ENCODE data around the gene TAF11. TPM values are rescaled to one million over a fixed set of nuclear protein-coding genes. Genes with fewer than 3 reads are reported as not detected.

TAF11 gene
- total RNA-seq, 1 experiment from 2014 or later, result 46.4 TPM

DNA sequence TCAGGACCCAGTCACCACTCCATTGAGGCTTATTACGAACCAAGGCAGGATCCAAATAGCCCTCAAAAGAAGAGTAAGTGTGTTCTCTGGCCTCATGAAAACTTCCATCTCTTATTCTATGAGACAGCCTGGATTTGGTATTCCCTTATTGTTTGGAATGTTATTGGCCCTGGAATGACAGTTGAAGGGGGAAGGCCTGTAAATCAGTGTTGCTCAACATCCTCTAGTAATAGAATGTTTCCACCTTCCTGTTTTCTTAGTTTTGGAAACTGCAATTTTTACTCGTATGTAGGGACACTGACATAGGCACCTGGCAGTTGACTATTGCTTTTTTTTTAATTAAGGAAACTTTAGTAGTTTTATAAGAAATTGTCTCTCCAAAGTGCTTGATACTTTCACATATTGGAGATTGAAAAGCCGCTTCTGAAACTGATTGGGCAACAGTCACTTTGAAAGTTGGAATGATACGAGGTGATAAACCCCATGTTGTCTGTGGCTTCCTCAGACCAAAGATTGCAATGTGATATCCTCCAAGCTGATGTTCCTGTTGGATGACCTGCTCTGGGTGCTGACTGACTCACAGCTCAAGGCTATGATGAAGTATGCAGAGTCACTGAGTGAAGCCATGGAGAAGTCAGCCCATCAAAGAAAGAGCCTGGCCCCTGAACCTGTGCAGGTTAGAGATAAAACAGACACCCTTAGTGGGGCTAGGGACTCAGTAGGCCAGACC is 52.9 kb downstream of the TAF11 start:
- in situ Hi-C loops (cut with HindIII; ENCODE audit: low pct_unique_long_range_greater_than_20kb, low sequenced_read_pairs), result no loop called here
- no peak for DNase-seq (ENCODE audit: low read depth)

DNA sequence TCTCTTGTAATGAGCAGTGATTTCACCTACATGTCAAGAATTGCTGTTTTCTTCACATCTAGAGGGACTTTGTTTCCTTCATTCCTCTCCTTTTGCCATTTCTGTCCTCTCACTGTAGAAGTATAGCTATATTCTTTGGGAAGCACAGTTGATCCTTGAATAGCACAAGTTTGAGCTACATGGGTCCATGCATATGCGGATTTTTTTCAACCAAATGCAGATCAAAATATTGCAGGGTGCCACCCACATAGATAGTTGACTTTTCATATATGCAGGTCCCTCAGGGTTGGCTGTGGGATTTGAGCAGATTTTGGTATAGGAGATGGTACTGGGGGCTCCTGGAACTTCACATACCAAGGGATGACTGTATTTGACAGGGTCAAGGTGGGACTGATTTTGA is 54.9 kb downstream of the TAF11 start:
- no peak for DNase-seq (ENCODE audit: low read depth)
- in situ Hi-C loops (cut with HindIII; ENCODE audit: low pct_unique_long_range_greater_than_20kb, low sequenced_read_pairs), result no loop called here

DNA sequence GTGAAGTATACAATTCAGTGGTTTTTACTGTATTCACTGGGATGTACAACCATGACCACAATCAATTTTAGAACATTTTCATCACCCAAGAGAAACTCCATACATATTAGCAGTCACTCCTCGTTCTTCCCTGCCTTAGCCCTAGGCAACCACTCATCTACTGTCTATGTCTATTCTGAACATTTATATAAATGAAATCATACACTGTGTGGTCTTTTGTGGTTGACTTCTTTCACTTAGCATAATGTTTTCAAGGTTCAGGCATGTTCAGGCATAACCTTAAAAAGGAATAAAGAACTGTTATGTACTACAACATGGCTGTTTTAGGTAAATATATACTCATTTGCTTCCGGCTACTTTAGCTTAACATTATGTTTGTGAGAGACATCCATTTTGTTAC is 58.7 kb downstream of the TAF11 start:
- in situ Hi-C loops (cut with HindIII; ENCODE audit: low pct_unique_long_range_greater_than_20kb, low sequenced_read_pairs), result no loop called here

More for the DNA sequence above, 58.7 kb downstream of the TAF11 start:
- no peak for DNase-seq (ENCODE audit: low read depth)

Other genes with a start within 250 kb of the TAF11 start
- gene ILRUN, start 191.3 kb downstream of the TAF11 start, total RNA-seq (2014; rRNA removed; shearing (Covaris generic); ENCODE audit: low replicate concordance), result 46.1 and 54.5 TPM in 2 replicates
- gene SNRPC, start 130.5 kb downstream of the TAF11 start, total RNA-seq (2014; rRNA removed; shearing (Covaris generic); ENCODE audit: low replicate concordance), result 468 and 560 TPM in 2 replicates
- 3.5 and 5.6 TPM in 2 replicates for gene BLTP3A, start 96.0 kb downstream of the TAF11 start, total RNA-seq (2014; rRNA removed; shearing (Covaris generic); ENCODE audit: low replicate concordance)
- gene ANKS1A, start 1.2 kb upstream of the TAF11 start, total RNA-seq (2014; rRNA removed; shearing (Covaris generic); ENCODE audit: low replicate concordance), result 10.0 and 15.2 TPM in 2 replicates